ENCODE results near the gene DKKL1. TPM values are rescaled to one million over a fixed set of nuclear protein-coding genes. Genes with fewer than 3 reads are reported as not detected.

The DKKL1 gene
- total RNA-seq, 1 donor from 2014 or later, result 4.4 TPM

DNA sequence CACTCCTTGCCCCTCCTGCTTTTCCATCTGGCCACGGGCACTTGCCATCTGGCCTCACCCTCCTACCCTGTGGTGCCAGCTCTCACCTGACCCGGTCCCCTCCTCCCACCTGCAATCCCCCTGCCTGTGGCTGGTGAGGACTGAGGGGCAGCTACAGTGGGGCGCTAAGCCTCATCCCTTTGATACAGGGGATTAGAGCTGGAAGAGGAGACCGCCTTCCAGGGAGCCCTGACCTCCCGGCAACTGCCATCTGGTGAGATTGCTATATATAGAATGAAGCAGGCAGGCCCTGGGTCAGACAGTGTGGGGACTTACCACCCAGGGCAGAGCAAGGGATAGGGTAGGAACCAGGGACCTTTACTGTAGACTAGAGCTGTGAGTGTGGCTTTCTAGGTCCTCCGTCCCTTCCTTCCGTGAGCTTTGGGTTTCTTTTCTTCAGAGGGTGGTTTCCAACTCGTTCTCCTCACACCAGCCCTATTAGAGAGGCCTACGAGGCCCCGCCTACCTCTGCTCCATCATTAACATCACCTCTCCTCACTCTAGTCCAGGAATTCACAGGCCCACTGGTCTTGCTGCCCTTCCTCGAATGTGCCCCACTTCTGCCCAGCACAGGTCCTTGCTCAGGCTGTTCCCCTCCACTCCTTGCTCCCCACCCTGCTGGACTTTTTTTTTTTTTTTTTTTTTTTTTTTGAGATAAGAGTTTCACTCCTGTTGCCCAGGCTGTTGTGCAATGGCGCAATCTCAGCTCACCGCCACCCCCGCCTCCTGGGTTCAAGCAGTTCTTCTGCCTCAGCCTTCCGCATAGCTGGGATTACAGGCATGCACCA lies 32.1 kb downstream of the DKKL1 start:
- no peak for DNase-seq (ENCODE audit: extremely low spot score, unreplicated experiment)
- Mint-ChIP-seq H3K4me3 (ENCODE audit: unreplicated experiment) (no peak overlapping the region), H3K4me1 (ENCODE audit: unreplicated experiment) (peaks cover 2% of the 10 kb centered on the region), H3K36me3 (ENCODE audit: unreplicated experiment) (no peaks in the 10 kb centered on the region), H3K27ac (ENCODE audit: unreplicated experiment) (no peak overlapping the region), H3K9me3 (ENCODE audit: unreplicated experiment) (no peaks in the 10 kb centered on the region), H3K27me3 (ENCODE audit: unreplicated experiment) (peaks cover 13% of the 10 kb centered on the region)
- no peak for TF ChIP-seq CTCF (IDR thresholded peaks at IDR 0.05)

- peaks cover 12% of the 10 kb centered on the region for H3K27me3 Mint-ChIP-seq (ENCODE audit: unreplicated experiment)
- no peak for TF ChIP-seq CTCF (IDR thresholded peaks at IDR 0.05)
- H3K9me3 Mint-ChIP-seq (ENCODE audit: unreplicated experiment), result no peaks in the 10 kb centered on the region
- no peak for DNase-seq (ENCODE audit: extremely low spot score, unreplicated experiment)
- H3K4me3 Mint-ChIP-seq (ENCODE audit: unreplicated experiment), result no peak overlapping the region
- H3K36me3 Mint-ChIP-seq (ENCODE audit: unreplicated experiment), result no peaks in the 10 kb centered on the region
- H3K4me1 Mint-ChIP-seq (ENCODE audit: unreplicated experiment), result peaks cover 7% of the 10 kb centered on the region
- no peak overlapping the region for H3K27ac Mint-ChIP-seq (ENCODE audit: unreplicated experiment)
Observed at GRCh38 chr19:49396738-49397505, 33.2 kb downstream of the DKKL1 start.

GRCh38 chr19:49398001-49398615 lies 34.4 kb downstream of the DKKL1 start:
- H3K9me3 Mint-ChIP-seq (ENCODE audit: unreplicated experiment), result no peaks in the 10 kb centered on the region
- H3K36me3 Mint-ChIP-seq (ENCODE audit: unreplicated experiment), result no peaks in the 10 kb centered on the region
- H3K27ac Mint-ChIP-seq (ENCODE audit: unreplicated experiment), result no peak overlapping the region
- H3K4me3 Mint-ChIP-seq (ENCODE audit: unreplicated experiment), result no peak overlapping the region
- peaks cover 9% of the 10 kb centered on the region for H3K27me3 Mint-ChIP-seq (ENCODE audit: unreplicated experiment)
- no peak for TF ChIP-seq CTCF (IDR thresholded peaks at IDR 0.05)
- no peak for DNase-seq (ENCODE audit: extremely low spot score, unreplicated experiment)
- peaks cover 5% of the 10 kb centered on the region for H3K4me1 Mint-ChIP-seq (ENCODE audit: unreplicated experiment)

DNA sequence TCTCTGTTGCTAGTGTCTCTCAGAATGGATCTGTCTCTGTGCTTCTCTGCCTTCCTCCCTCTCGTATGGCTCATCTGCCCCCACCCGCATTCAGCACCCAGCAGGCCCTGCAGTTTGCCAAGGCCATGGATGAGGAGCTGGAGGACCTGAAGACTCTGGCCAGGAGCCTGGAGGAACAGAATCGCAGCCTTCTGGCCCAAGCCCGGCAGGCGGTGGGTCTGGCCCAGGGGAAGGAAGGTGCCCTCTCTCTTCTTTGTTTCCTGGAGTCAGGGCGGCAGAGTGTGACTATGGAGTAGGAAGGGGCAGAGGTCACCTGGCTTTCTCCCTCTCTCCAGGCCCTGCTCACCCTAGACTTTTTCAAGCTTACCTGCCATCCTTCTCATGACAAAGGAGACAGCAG lies 35.3 kb downstream of the DKKL1 start:
- H3K4me1 Mint-ChIP-seq (ENCODE audit: unreplicated experiment), result peaks cover 13% of the 10 kb centered on the region
- no peaks in the 10 kb centered on the region for H3K36me3 Mint-ChIP-seq (ENCODE audit: unreplicated experiment)
- no peak for DNase-seq (ENCODE audit: extremely low spot score, unreplicated experiment)
- TF ChIP-seq CTCF (IDR thresholded peaks at IDR 0.05), result no peak
- peaks cover 9% of the 10 kb centered on the region for H3K27me3 Mint-ChIP-seq (ENCODE audit: unreplicated experiment)
- no peak overlapping the region for H3K4me3 Mint-ChIP-seq (ENCODE audit: unreplicated experiment)
- no peak overlapping the region for H3K27ac Mint-ChIP-seq (ENCODE audit: unreplicated experiment)
- H3K9me3 Mint-ChIP-seq (ENCODE audit: unreplicated experiment), result no peaks in the 10 kb centered on the region

DNA sequence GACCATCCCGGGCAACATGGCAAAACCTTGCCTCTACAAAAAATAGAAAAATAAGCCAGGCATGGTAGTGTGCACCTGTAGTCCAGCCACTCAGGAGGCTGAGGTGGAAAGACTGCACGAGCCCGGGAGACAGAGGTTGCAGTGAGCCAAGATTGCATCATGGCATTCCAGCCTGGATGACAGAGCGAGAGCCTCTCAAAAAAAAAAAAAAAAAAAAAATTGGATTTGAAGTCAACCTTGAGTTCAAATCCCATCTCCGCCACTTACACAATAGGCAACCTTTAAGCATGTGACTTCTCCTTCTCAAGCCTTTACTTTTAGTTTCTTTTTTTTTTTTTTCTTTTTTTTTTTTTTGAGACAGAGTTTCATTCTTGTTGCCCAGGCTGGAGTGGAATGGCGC lies 36.4 kb downstream of the DKKL1 start:
- DNase-seq (ENCODE audit: extremely low spot score, unreplicated experiment), result no peak
- Mint-ChIP-seq H3K9me3 (ENCODE audit: unreplicated experiment) (no peaks in the 10 kb centered on the region), H3K36me3 (ENCODE audit: unreplicated experiment) (no peaks in the 10 kb centered on the region), H3K4me1 (ENCODE audit: unreplicated experiment) (peaks cover 19% of the 10 kb centered on the region), H3K4me3 (ENCODE audit: unreplicated experiment) (no peak overlapping the region), H3K27me3 (ENCODE audit: unreplicated experiment) (peaks cover 9% of the 10 kb centered on the region), H3K27ac (ENCODE audit: unreplicated experiment) (no peak overlapping the region)
- TF ChIP-seq CTCF (IDR thresholded peaks at IDR 0.05), result no peak
